NCI-H146 treated with DMSO at 0.1 percent for 48 hours (cell line): Measurements from ENCODE around the gene CCDC3.
"Not testable (repeated sequence)": the region's sequence is repeated elsewhere in the genome, so short reads cannot be mapped to it uniquely, and the experiment has no call there.

Experiments
- DNase-seq: peaks from one replicate; lab custom pipeline; 2025; ENCODE audit not compliant: unreplicated experiment; lab: John Stamatoyannopoulos, UW

CCDC3 gene

GRCh38 chr10:13001887-13002212, 337 bp upstream of the CCDC3 start:
- DNase-seq: no peak

GRCh38 chr10:13000431-13000830, 1.1 kb downstream of the CCDC3 start:
- DNase-seq: no peak

GRCh38 chr10:12999849-13000248, 1.7 kb downstream of the CCDC3 start:
- DNase-seq: no peak

GRCh38 chr10:12995425-12995861, 6.1 kb downstream of the CCDC3 start:
- no peak for DNase-seq

- DNase-seq: no peak
Measured at GRCh38 chr10:12993595-12993994, 7.9 kb downstream of the CCDC3 start.

GRCh38 chr10:12985347-12985746, 16.2 kb downstream of the CCDC3 start:
- no peak for DNase-seq

- no peak for DNase-seq
Measured at GRCh38 chr10:12984165-12984747, 17.3 kb downstream of the CCDC3 start.

GRCh38 chr10:12983568-12983967, 17.9 kb downstream of the CCDC3 start:
- DNase-seq: not testable (repeated sequence)

- no peak for DNase-seq
Measured at GRCh38 chr10:12981570-12981969, 19.9 kb downstream of the CCDC3 start.

- peak; percentile 22 for DNase-seq
Measured at GRCh38 chr10:12980713-12981306, 20.7 kb downstream of the CCDC3 start.

- peak; percentile 84 for DNase-seq
Measured at GRCh38 chr10:12980102-12980661, 21.3 kb downstream of the CCDC3 start.

GRCh38 chr10:12978891-12979290, 22.6 kb downstream of the CCDC3 start:
- peak; percentile 66 for DNase-seq

- DNase-seq: no peak
Measured at GRCh38 chr10:12975906-12976305, 25.6 kb downstream of the CCDC3 start.

GRCh38 chr10:12975266-12975665, 26.2 kb downstream of the CCDC3 start:
- peak; percentile 62 for DNase-seq

GRCh38 chr10:12974491-12975199, 26.9 kb downstream of the CCDC3 start:
- DNase-seq: no peak

GRCh38 chr10:12974078-12974477, 27.4 kb downstream of the CCDC3 start:
- no peak for DNase-seq

GRCh38 chr10:12973149-12973718, 28.3 kb downstream of the CCDC3 start:
- no peak for DNase-seq

- no peak for DNase-seq
Measured at GRCh38 chr10:12972146-12972545, 29.4 kb downstream of the CCDC3 start.

- DNase-seq: no peak
Measured at GRCh38 chr10:12971001-12971788, 30.3 kb downstream of the CCDC3 start.

- DNase-seq: no peak
Measured at GRCh38 chr10:12969951-12970350, 31.6 kb downstream of the CCDC3 start.

- no peak for DNase-seq
Measured at GRCh38 chr10:12966067-12966466, 35.4 kb downstream of the CCDC3 start.
